Cortex of kidney (tissue), 1 donor: Measurements from ENCODE around the gene LRRC10.

Experiments used
- DNase-seq: peaks from one replicate; lab custom pipeline; 2025; lab: John Stamatoyannopoulos, UW

Gene LRRC10

GRCh38 chr12:69610729-69611128 lies at the start of gene LRRC10:
LRRC10 (minus strand) TSS chr12:69610907; CDS start chr12:69610838, 69 bp downstream.
- no peak for DNase-seq

- no peak for DNase-seq
These were observed 49.6 kb upstream of the LRRC10 start for GRCh38 chr12:69660164-69660863.

GRCh38 chr12:69658203-69658602 lies 47.5 kb upstream of the LRRC10 start:
- DNase-seq: no peak

- DNase-seq: no peak
These were observed 46.9 kb upstream of the LRRC10 start for GRCh38 chr12:69657376-69658137.

- DNase-seq: no peak
These were observed 45.1 kb upstream of the LRRC10 start for GRCh38 chr12:69655616-69656340.

GRCh38 chr12:69653703-69654102 lies 43.0 kb upstream of the LRRC10 start:
- DNase-seq: no peak

GRCh38 chr12:69651922-69652321 lies 41.2 kb upstream of the LRRC10 start:
- DNase-seq: no peak

- no peak for DNase-seq
These were observed 38.8 kb upstream of the LRRC10 start for GRCh38 chr12:69649529-69649928.

GRCh38 chr12:69648476-69648875 lies 37.8 kb upstream of the LRRC10 start:
- no peak for DNase-seq

- no peak for DNase-seq
These were observed 36.5 kb upstream of the LRRC10 start for GRCh38 chr12:69647178-69647577.

GRCh38 chr12:69645031-69645430 lies 34.3 kb upstream of the LRRC10 start:
- DNase-seq: no peak

- DNase-seq: no peak
These were observed 33.8 kb upstream of the LRRC10 start for GRCh38 chr12:69644511-69644910.

GRCh38 chr12:69642531-69642930 lies 31.8 kb upstream of the LRRC10 start:
- no peak for DNase-seq

- no peak for DNase-seq
These were observed 30.8 kb upstream of the LRRC10 start for GRCh38 chr12:69641546-69641945.

- DNase-seq: no peak
These were observed 28.8 kb upstream of the LRRC10 start for GRCh38 chr12:69639400-69640016.

- no peak for DNase-seq
These were observed 22.4 kb upstream of the LRRC10 start for GRCh38 chr12:69633061-69633460.

- no peak for DNase-seq
These were observed 19.5 kb upstream of the LRRC10 start for GRCh38 chr12:69630191-69630590.

GRCh38 chr12:69627501-69627900 lies 16.8 kb upstream of the LRRC10 start:
- no peak for DNase-seq

- DNase-seq: no peak
These were observed 13.3 kb upstream of the LRRC10 start for GRCh38 chr12:69623970-69624369.

- DNase-seq: no peak
These were observed 10.8 kb upstream of the LRRC10 start for GRCh38 chr12:69621551-69621950.

- DNase-seq: no peak
These were observed 10.2 kb upstream of the LRRC10 start for GRCh38 chr12:69620921-69621320.

- no peak for DNase-seq
These were observed 9.4 kb upstream of the LRRC10 start for GRCh38 chr12:69620077-69620476.
